Measurements from ENCODE around the gene CST8. TPM values are rescaled to one million over a fixed set of nuclear protein-coding genes. Genes with fewer than 3 reads are reported as not detected.
A peak's percentile ranks its signal among the peaks of the same experiment; 100 is the strongest.

The CST8 gene
- total RNA-seq, 2 donors from 2014 or later, result not detected

DNA sequence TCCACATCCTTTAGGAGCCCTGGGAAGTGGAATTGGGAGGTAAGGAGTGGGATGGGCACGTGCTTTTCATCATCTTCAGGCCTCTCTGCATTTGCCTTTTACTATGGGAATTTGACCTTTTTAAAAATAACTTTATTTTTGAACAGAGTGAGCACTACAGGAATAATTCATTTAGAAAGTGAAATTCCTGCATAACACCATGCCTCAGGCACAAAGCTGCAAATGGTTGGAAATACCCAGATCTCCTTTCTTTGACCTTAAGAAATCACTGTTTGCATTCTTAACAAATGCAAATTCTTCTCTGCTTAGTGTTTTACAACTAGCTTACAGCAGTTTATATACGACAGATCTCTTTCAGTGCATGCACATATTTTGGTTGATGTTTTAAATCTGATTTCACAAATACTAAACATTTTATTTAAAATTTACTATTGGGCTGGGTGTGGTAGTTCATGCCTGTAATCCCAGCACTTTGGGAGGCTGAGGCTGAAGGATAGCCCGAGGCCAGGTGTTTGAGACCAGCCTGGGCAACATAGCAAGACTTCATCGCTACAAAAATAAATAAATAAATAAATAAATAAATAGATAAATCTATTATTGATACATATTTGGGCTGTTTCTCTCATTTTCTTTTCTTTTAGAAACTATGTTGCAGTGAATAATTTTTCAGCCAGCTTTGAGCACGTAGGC lies 24.5 kb downstream of the CST8 start:
- DNase-seq (ENCODE audit: low spot score) (no peak), ATAC-seq (no peak)
- peaks cover 0 to 3% of the 10 kb centered on the region in 2 donors for H3K4me1 Mint-ChIP-seq (ENCODE audit: low read depth in 2 of 2)
- peaks cover 0 to 2% of the 10 kb centered on the region in 2 donors for H3K27me3 Mint-ChIP-seq
- no peaks in the 10 kb centered on the region for H3K36me3 Mint-ChIP-seq
- no peaks in the 10 kb centered on the region for H3K9me3 Mint-ChIP-seq
- no peak overlapping the region for H3K4me3 Mint-ChIP-seq
- H3K27ac Mint-ChIP-seq, result peak overlapping the region in 1 of 2 donors; percentile 6

GRCh38 chr20:23517719-23518118 lies 26.8 kb downstream of the CST8 start:
- no peak overlapping the region for H3K27ac Mint-ChIP-seq
- no peaks in the 10 kb centered on the region for H3K36me3 Mint-ChIP-seq

GRCh38 chr20:23519556-23519955 lies 28.6 kb downstream of the CST8 start:
- no peak overlapping the region for H3K27ac Mint-ChIP-seq
- no peaks in the 10 kb centered on the region for H3K27me3 Mint-ChIP-seq
- ATAC-seq, result no peak
- H3K9me3 Mint-ChIP-seq, result no peaks in the 10 kb centered on the region
- DNase-seq (ENCODE audit: low spot score), result no peak
- H3K4me1 Mint-ChIP-seq (ENCODE audit: low read depth in 2 of 2), result no peaks in the 10 kb centered on the region
- no peak overlapping the region for H3K4me3 Mint-ChIP-seq
- no peaks in the 10 kb centered on the region for H3K36me3 Mint-ChIP-seq

More at GRCh38 chr20:23517719-23518118, 26.8 kb downstream of the CST8 start:
- DNase-seq (ENCODE audit: low spot score) (no peak), ATAC-seq (no peak)
- peaks cover 0 to 3% of the 10 kb centered on the region in 2 donors for H3K4me1 Mint-ChIP-seq (ENCODE audit: low read depth in 2 of 2)
- no peak overlapping the region for H3K4me3 Mint-ChIP-seq
- peaks cover 0 to 2% of the 10 kb centered on the region in 2 donors for H3K27me3 Mint-ChIP-seq
- H3K9me3 Mint-ChIP-seq, result no peaks in the 10 kb centered on the region

GRCh38 chr20:23520185-23520584 lies 29.3 kb downstream of the CST8 start:
- no peaks in the 10 kb centered on the region for H3K4me1 Mint-ChIP-seq (ENCODE audit: low read depth in 2 of 2)
- H3K27ac Mint-ChIP-seq, result no peak overlapping the region

GRCh38 chr20:23524146-23524545 lies 33.2 kb downstream of the CST8 start:
- Mint-ChIP-seq H3K27me3 (no peaks in the 10 kb centered on the region), H3K27ac (no peak overlapping the region), H3K36me3 (peaks cover 13% of the 10 kb centered on the region), H3K4me1 (ENCODE audit: low read depth in 2 of 2) (peaks cover 3 to 4% of the 10 kb centered on the region in 2 donors), H3K4me3 (no peak overlapping the region), H3K9me3 (peaks cover 10% of the 10 kb centered on the region)
- DNase-seq (ENCODE audit: low spot score) (no peak), ATAC-seq (no peak)

More at GRCh38 chr20:23520185-23520584, 29.3 kb downstream of the CST8 start:
- Mint-ChIP-seq H3K27me3 (no peaks in the 10 kb centered on the region), H3K9me3 (no peaks in the 10 kb centered on the region), H3K36me3 (no peaks in the 10 kb centered on the region), H3K4me3 (no peak overlapping the region)
- ATAC-seq (no peak), DNase-seq (ENCODE audit: low spot score) (no peak)

- Mint-ChIP-seq H3K27me3 (no peaks in the 10 kb centered on the region), H3K4me3 (no peak overlapping the region), H3K36me3 (peaks cover 15% of the 10 kb centered on the region), H3K9me3 (peaks cover 10% of the 10 kb centered on the region), H3K27ac (no peak overlapping the region), H3K4me1 (ENCODE audit: low read depth in 2 of 2) (peaks cover 16 to 20% of the 10 kb centered on the region in 2 donors)
- DNase-seq (ENCODE audit: low spot score), result no peak
- ATAC-seq, result no peak
These were observed 35.9 kb downstream of the CST8 start for GRCh38 chr20:23526850-23527249.

DNA sequence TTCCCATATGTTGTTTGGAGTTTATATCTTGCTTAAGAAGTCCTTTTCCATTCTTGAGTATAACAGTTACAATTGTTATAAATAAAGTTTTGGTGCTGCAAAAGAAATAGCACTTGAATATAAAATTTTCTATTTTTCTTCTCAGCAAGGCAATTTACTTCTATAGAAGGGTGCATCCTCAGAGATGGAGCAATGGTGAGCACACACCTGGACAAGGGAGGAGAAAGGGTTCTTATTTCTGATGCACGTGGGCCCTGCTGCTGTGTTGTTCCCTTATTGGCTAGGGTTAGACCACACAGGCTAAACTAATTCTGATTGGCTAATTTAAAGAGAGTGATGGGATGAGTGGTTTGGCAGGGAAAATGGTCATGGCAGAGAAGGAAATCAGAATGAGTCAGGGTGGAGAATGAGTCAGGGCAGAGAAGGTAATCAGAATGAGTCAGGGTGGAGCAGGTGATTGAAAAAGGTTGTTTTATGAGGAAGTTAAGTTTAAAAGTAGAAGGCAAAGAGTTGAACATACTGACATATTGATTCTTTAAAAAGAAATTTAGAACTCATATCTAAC lies 38.0 kb downstream of the CST8 start:
- Mint-ChIP-seq H3K27ac (no peak overlapping the region), H3K4me3 (no peak overlapping the region), H3K4me1 (ENCODE audit: low read depth in 2 of 2) (peaks cover 21 to 26% of the 10 kb centered on the region in 2 donors), H3K36me3 (peaks cover 15% of the 10 kb centered on the region), H3K27me3 (no peaks in the 10 kb centered on the region), H3K9me3 (peaks cover 10% of the 10 kb centered on the region)
- DNase-seq (ENCODE audit: low spot score), result no peak
- ATAC-seq, result no peak

DNA sequence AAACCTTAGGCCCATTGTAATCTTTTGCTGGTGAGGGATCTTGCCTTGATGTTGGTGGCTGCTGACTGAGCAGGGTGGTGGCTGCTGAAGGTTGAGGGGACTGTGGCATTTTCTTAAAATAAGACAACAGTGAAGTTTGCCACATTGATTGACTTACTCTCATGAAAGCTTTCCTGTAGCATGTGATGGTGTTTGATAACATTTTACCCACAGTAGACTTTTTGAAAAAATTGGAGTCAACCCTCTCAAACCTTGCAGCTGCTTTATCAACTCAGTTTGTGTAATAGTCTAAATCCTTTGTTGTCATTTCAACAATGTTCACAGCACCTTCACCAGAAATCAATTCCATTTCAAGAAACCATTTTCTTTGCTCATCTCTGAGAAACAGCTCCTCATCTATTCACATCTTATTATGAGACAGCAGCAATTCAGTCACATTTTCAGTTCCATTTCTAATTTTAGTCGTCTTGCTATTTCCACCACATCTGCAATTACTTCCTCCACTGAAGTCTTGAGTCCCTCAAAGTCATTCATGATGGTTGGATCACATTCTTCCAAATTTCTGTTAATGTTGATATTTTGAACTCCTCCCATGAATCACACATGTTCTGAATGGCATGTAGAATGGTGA lies 40.1 kb downstream of the CST8 start:
- Mint-ChIP-seq H3K27me3 (no peaks in the 10 kb centered on the region), H3K9me3 (peaks cover 10% of the 10 kb centered on the region), H3K4me1 (ENCODE audit: low read depth in 2 of 2) (peaks cover 21 to 26% of the 10 kb centered on the region in 2 donors), H3K36me3 (peaks cover 15% of the 10 kb centered on the region), H3K4me3 (no peak overlapping the region), H3K27ac (peak overlapping the region in 1 of 2 donors; percentile 25)
- no peak for DNase-seq (ENCODE audit: low spot score)
- ATAC-seq, result no peak

- no peak overlapping the region for H3K4me3 Mint-ChIP-seq
- H3K4me1 Mint-ChIP-seq (ENCODE audit: low read depth in 2 of 2), result peaks cover 21 to 26% of the 10 kb centered on the region in 2 donors
- H3K36me3 Mint-ChIP-seq, result peaks cover 15% of the 10 kb centered on the region
- DNase-seq (ENCODE audit: low spot score) (no peak), ATAC-seq (no peak)
- H3K9me3 Mint-ChIP-seq, result peaks cover 7% of the 10 kb centered on the region
- H3K27ac Mint-ChIP-seq, result no peak overlapping the region
- H3K27me3 Mint-ChIP-seq, result no peaks in the 10 kb centered on the region
These were observed 41.6 kb downstream of the CST8 start for GRCh38 chr20:23532533-23532932.

DNA sequence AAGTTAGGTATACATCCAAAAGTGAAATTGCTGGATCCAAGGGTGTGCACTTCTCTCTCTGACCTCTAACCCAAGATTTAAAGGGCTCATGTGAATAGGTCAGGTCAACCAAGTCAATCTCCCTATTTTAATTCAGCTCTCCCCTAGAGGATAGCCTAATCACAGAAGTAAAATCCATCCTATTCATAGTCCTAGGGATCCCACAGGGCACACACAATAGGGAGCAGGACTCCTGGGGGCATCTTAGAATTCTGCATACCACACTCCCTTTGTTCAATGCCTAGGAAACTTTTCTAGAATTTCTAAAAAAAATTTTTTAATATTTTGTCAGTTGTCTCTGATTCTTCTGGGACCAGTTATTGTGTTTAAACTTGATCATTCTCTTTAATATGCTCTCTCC lies 42.2 kb downstream of the CST8 start:
- Mint-ChIP-seq H3K9me3 (peaks cover 6% of the 10 kb centered on the region), H3K36me3 (peaks cover 12% of the 10 kb centered on the region), H3K27ac (no peak overlapping the region), H3K27me3 (no peaks in the 10 kb centered on the region), H3K4me3 (no peak overlapping the region), H3K4me1 (ENCODE audit: low read depth in 2 of 2) (peaks cover 21 to 26% of the 10 kb centered on the region in 2 donors)
- ATAC-seq (no peak), DNase-seq (ENCODE audit: low spot score) (no peak)

GRCh38 chr20:23534801-23535593 lies 44.1 kb downstream of the CST8 start:
- H3K9me3 Mint-ChIP-seq, result no peaks in the 10 kb centered on the region
- H3K27me3 Mint-ChIP-seq, result peaks cover 3 to 6% of the 10 kb centered on the region in 2 donors
- ATAC-seq, result peak; percentile 43 to 45
- H3K4me1 Mint-ChIP-seq (ENCODE audit: low read depth in 2 of 2), result peaks cover 18 to 20% of the 10 kb centered on the region in 2 donors
- H3K4me3 Mint-ChIP-seq, result no peak overlapping the region
- H3K36me3 Mint-ChIP-seq, result no peaks in the 10 kb centered on the region
- no peak for DNase-seq (ENCODE audit: low spot score)
- no peak overlapping the region for H3K27ac Mint-ChIP-seq

DNA sequence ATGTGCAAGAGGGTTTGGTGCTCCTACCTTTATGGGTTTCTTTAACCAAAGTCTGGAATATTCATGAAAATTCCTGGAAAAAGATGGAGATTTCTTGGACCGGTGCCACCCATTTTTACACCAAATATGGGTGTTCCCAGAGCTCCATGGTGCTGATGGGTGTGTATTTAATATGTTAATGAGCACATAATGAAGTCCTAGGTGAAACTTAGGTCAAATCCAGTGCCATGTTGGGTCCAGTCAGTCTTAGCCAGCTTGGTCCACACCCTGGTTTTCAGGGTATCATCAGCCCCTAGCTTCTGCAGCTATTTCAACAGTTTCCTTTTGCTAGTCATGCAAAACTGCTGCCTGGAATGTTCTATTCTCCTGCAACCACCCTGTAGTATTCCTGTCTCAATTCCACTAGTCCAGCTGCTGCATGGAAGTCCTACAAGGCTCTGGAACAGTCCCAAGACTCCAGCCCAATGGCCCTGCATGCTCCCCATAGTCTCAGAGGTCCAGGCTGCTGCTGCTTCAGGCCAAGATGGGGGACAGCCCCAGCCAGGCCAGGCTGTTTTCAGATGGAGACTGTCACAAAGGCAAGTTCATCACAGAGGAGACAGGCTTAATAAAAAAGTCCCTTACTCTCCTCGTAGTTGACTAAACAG lies 45.5 kb downstream of the CST8 start:
- ATAC-seq, result no peak
- Mint-ChIP-seq H3K9me3 (no peaks in the 10 kb centered on the region), H3K36me3 (no peaks in the 10 kb centered on the region), H3K4me3 (no peak overlapping the region), H3K27me3 (peaks cover 5 to 12% of the 10 kb centered on the region in 2 donors), H3K27ac (no peak overlapping the region), H3K4me1 (ENCODE audit: low read depth in 2 of 2) (peaks cover 7% of the 10 kb centered on the region in 2 donors)
- no peak for DNase-seq (ENCODE audit: low spot score)

DNA sequence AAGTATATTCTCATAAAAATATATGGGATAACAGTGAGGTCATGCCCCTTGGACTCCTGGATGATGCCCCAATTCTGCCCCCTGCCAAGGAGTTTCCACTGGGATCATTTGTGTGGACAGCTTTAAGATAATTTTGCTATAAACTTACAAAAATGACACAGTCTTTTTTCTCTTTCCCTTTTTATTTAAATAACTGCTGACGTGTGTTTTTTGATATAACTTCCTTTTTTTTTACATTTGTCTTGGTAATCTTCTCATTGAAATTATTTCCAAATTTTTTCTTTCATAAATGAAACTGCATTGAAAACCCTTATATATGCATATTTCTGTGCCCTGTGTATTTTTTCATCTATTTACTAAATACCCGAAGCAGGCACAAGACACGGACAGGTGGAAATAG lies 46.1 kb downstream of the CST8 start:
- Mint-ChIP-seq H3K36me3 (no peaks in the 10 kb centered on the region), H3K9me3 (no peaks in the 10 kb centered on the region), H3K27ac (no peak overlapping the region)

More for the DNA sequence above, 46.1 kb downstream of the CST8 start:
- ATAC-seq, result no peak
- H3K4me1 Mint-ChIP-seq (ENCODE audit: low read depth in 2 of 2), result peaks cover 5 to 6% of the 10 kb centered on the region in 2 donors
- DNase-seq (ENCODE audit: low spot score), result no peak
- H3K27me3 Mint-ChIP-seq, result peaks cover 11 to 12% of the 10 kb centered on the region in 2 donors
- no peak overlapping the region for H3K4me3 Mint-ChIP-seq

All from natural killer cell treated with Interleukin-12 subunit alpha and Interleukin-12 subunit beta and Interleukin-15 and Interleukin-18, amount 100 ng/mL, for 72 hours (primary cell).